Measurements from ENCODE around the gene SH3BP4. TPM values are rescaled to one million over a fixed set of nuclear protein-coding genes. Genes with fewer than 3 reads are reported as not detected.

Gene SH3BP4
- total and polyA plus RNA-seq, 2 of the 13 experiments (the other 11 are each of a cell fraction or from before 2014, with no cell fraction given): 34.6 to 99.1 TPM

DNA sequence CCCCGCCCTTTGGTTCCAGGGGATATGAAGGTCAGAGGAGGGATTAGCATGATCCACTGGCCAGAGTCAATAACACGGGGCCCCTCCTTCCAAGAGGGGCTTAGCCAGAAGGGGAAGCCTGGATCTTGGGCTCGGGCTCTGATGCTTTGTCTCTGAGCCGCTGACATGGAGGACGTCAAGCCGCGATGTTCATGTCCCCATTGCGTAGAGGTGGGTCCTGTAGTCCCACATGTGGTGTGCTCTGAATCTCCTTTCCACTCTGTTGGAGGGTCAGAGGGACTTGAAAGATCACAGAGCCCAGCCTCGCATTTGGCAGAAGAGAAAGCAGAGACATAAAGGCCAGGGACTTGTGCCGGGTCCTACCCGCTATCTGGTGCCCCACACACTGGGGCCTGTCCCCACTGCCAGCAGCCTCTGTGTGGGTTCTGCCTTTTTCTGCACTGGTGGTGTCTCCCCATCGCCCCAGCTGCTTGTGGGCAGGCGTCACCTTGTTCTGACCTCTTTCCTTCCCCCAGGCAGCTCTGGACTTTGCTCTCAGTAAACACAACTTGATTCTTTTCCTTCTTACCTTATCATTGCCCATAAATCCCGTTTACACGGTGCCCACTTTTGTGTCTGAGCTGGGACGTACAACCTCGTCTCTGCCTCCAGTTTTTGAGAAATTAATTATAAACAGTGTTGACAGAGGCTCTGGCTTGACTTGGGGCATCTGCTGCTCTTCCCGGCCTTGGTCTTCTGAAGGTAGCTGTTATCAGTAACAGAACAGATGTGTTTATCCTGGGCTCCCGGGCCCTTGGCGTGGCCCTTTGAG, 48.8 kb downstream of the SH3BP4 start (continued):
- TF ChIP-seq ZSCAN31 (CRISPR knock-in tag; IDR thresholded peaks at IDR 0.05; ENCODE audit: low read depth): no peak
- TF ChIP-seq, protein P1, sequence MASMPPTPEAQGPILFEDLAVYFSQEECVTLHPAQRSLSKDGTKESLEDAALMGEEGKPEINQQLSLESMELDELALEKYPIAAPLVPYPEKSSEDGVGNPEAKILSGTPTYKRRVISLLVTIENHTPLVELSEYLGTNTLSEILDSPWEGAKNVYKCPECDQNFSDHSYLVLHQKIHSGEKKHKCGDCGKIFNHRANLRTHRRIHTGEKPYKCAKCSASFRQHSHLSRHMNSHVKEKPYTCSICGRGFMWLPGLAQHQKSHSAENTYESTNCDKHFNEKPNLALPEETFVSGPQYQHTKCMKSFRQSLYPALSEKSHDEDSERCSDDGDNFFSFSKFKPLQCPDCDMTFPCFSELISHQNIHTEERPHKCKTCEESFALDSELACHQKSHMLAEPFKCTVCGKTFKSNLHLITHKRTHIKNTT (CRISPR knock-in tag; IDR thresholded peaks at IDR 0.05): no peak
- TF ChIP-seq ZNF761 (CRISPR knock-in tag; conservative IDR thresholded peaks at IDR 0.05): no peak
- TF ChIP-seq ZHX2 (IDR thresholded peaks at IDR 0.05; ENCODE audit: low read depth): 0 out of 2 replicates have a peak, but pooled peaks have one; percentile 53
- TF ChIP-seq ZHX2 (CRISPR knock-in tag; IDR thresholded peaks at IDR 0.05; ENCODE audit: borderline replicate concordance): no peak
- no peak for TF ChIP-seq JUNB (CRISPR knock-in tag; IDR thresholded peaks at IDR 0.05; ENCODE audit: borderline replicate concordance)
- no peak for TF ChIP-seq MAF1 (CRISPR knock-in tag; IDR thresholded peaks at IDR 0.05; ENCODE audit: borderline replicate concordance)
- no peak for TF ChIP-seq GRHL1 (CRISPR knock-in tag; conservative IDR thresholded peaks at IDR 0.05)
- no peak; the same call in 1 of the 2 replicates for TF ChIP-seq TFDP1 (CRISPR knock-in tag; IDR thresholded peaks at IDR 0.05; ENCODE audit: borderline replicate concordance)
- no peak for TF ChIP-seq ZNF230 (CRISPR knock-in tag; IDR thresholded peaks at IDR 0.05)
- TF ChIP-seq ZNF432 (CRISPR knock-in tag; IDR thresholded peaks at IDR 0.05; ENCODE audit: borderline replicate concordance): no peak
- no peak for TF ChIP-seq NPAS2 (CRISPR knock-in tag; IDR thresholded peaks at IDR 0.05; ENCODE audit: borderline replicate concordance)
- TF ChIP-seq ZFP62 (CRISPR knock-in tag; IDR thresholded peaks at IDR 0.05): no peak
- no peak for TF ChIP-seq ZNF225 (CRISPR knock-in tag; IDR thresholded peaks at IDR 0.05)
- TF ChIP-seq ZSCAN30 (CRISPR knock-in tag; IDR thresholded peaks at IDR 0.05): no peak
- TF ChIP-seq MTA3 (CRISPR knock-in tag; IDR thresholded peaks at IDR 0.05): no peak
- TF ChIP-seq KLF11 (CRISPR knock-in tag; IDR thresholded peaks at IDR 0.05): no peak
- TF ChIP-seq ZFYVE20 (CRISPR knock-in tag; IDR thresholded peaks at IDR 0.05; ENCODE audit: borderline replicate concordance, low read depth): no peak
- TF ChIP-seq FOXK2 (IDR thresholded peaks at IDR 0.05): no peak
- TF ChIP-seq ZNF430 (CRISPR knock-in tag; IDR thresholded peaks at IDR 0.05): peak; percentile 94
- TF ChIP-seq HOXD1 (CRISPR knock-in tag; IDR thresholded peaks at IDR 0.05): no peak

Data from HepG2 (cell line).